Activated naive CD8-positive, alpha-beta T cell (primary cell): ENCODE data around the gene CTIF.
"Not testable (repeated sequence)": the region's sequence is repeated elsewhere in the genome, so short reads cannot be mapped to it uniquely, and the experiment has no call there.

Experiments
- H3K27ac Mint-ChIP-seq: one replicate; pipeline ENCODE4 v1.8.0; 2021; ENCODE audit warnings: mixed read lengths
- H3K27me3 Mint-ChIP-seq: one replicate; pipeline ENCODE4 v1.8.0; 2021; ENCODE audit warnings: mixed read lengths
- H3K36me3 Mint-ChIP-seq: one replicate; pipeline ENCODE4 v1.8.0; 2021; ENCODE audit warnings: mixed read lengths
- H3K4me1 Mint-ChIP-seq: one replicate; pipeline ENCODE4 v1.8.0; 2021; ENCODE audit warnings: low read depth, mixed read lengths
- H3K4me3 Mint-ChIP-seq: one replicate; pipeline ENCODE4 v1.8.0; 2021; ENCODE audit warnings: mild to moderate bottlenecking, mixed read lengths
- H3K9me3 Mint-ChIP-seq: one replicate; pipeline ENCODE4 v1.8.0; 2021; ENCODE audit warnings: low read depth, mixed read lengths

The CTIF gene

DNA sequence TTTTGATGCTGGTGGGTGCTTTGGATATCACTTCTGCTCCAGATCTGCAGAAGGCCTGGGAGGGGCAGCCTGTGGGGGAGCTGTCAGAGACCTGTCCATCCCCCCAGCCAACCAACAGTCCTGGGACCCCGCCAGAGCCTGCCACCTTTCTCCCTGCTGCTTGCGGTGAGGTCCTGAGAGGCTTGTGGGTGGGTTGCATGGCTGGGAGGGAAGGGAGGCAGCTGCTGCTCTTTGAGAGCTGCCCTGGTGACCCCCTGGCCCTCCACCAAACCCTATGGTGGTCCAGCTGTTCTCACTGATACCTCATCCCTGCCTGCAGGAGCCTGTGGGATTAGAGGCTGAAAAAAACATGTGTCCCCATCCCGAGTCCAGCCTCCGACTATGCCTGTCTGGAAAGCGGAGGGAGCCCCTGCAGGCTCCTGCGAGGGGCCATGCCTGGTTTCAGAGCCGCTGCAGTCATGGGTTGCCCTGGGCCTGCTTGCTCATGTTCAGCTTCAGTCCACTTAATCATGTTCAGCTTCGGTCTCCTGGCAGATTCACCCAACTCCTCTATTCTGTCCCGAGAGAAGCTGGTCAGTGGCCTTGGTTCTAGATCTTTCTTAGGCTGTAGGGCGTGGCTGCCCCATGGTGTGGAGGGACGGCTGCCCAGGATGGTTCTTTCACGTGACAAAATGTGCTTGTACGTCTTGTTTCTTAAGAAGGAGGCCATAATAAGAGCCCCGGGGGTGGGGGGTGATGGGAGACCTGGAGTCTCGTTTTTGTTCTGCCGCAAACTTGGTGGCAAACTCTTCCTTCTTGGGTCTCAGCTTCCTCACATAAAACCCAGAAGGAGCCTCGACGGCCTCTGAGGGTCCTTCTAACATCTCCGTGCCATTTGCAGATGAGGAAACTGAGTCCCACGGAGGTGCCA lies 98.5 kb downstream of the CTIF start:
- H3K36me3 Mint-ChIP-seq = no peaks in the 10 kb centered on the region

DNA sequence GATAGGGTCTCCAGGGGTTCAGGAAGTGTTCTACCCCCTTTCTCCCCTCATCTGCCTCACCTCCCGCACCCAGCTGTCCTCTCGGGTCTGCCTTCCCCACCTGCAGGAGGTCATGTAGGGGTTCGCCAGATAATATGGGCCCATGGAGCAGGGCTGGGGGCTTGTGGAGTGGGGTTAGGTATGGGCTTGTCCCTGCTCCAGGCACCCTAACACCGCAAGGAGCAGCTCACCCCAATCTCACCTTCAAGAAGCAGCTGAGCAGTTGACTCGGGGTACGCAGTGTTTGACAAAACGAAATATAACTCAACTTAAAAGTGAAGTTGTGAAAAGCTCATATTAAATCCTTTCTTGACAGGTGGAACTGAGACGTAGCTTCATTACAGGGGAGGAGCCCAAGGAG lies 99.6 kb downstream of the CTIF start:
- H3K4me1 Mint-ChIP-seq = no peaks in the 10 kb centered on the region
- H3K4me3 Mint-ChIP-seq = no peak overlapping the region
- H3K9me3 Mint-ChIP-seq = peaks cover 7% of the 10 kb centered on the region
- H3K36me3 Mint-ChIP-seq = no peaks in the 10 kb centered on the region
- H3K27ac Mint-ChIP-seq = no peak overlapping the region
- peaks cover 4% of the 10 kb centered on the region for H3K27me3 Mint-ChIP-seq

More for the DNA sequence above, 98.5 kb downstream of the CTIF start:
- no peak overlapping the region for H3K27ac Mint-ChIP-seq
- H3K4me1 Mint-ChIP-seq = no peaks in the 10 kb centered on the region
- peaks cover 4% of the 10 kb centered on the region for H3K27me3 Mint-ChIP-seq
- no peak overlapping the region for H3K4me3 Mint-ChIP-seq
- H3K9me3 Mint-ChIP-seq = peaks cover 4% of the 10 kb centered on the region

GRCh38 chr18:48638896-48639771 lies 100.3 kb downstream of the CTIF start:
- Mint-ChIP-seq H3K4me3 (no peak overlapping the region), H3K27ac (no peak overlapping the region), H3K36me3 (no peaks in the 10 kb centered on the region), H3K9me3 (peaks cover 7% of the 10 kb centered on the region), H3K4me1 (no peaks in the 10 kb centered on the region), H3K27me3 (peaks cover 4% of the 10 kb centered on the region)

- H3K4me1 Mint-ChIP-seq = no peaks in the 10 kb centered on the region
- H3K9me3 Mint-ChIP-seq = peaks cover 7% of the 10 kb centered on the region
- H3K27me3 Mint-ChIP-seq = peaks cover 4% of the 10 kb centered on the region
- H3K4me3 Mint-ChIP-seq = no peak overlapping the region
- H3K36me3 Mint-ChIP-seq = no peaks in the 10 kb centered on the region
- no peak overlapping the region for H3K27ac Mint-ChIP-seq
Observed at GRCh38 chr18:48639772-48640432, 101.1 kb downstream of the CTIF start.

- Mint-ChIP-seq H3K36me3 (no peaks in the 10 kb centered on the region), H3K4me3 (no peak overlapping the region), H3K9me3 (peaks cover 7% of the 10 kb centered on the region), H3K27me3 (peaks cover 4% of the 10 kb centered on the region), H3K4me1 (no peaks in the 10 kb centered on the region), H3K27ac (no peak overlapping the region)
Observed at GRCh38 chr18:48640566-48641270, 101.9 kb downstream of the CTIF start.

GRCh38 chr18:48641981-48642380 lies 103.2 kb downstream of the CTIF start:
- Mint-ChIP-seq H3K27me3 (peaks cover 4% of the 10 kb centered on the region), H3K4me3 (no peak overlapping the region)

DNA sequence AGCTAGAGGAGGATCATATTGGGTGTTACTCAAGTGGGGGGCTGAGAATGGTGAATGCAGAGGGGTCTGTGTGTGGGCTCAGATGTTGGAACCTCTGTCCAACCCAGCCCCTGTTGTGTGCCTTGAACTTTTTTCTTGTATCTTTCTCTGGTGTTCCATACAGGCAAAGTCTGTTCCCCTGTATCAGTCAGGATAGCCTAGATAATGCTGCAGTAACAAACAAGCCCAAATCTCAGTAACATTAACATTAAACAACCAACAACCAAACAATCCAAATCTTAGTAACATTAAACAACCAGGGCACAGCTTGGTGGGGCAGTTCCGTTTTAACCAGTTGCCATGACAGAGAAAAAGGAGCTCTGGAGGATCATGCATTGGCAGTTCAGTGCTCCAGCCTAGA lies 103.7 kb downstream of the CTIF start:
- H3K9me3 Mint-ChIP-seq = peaks cover 7% of the 10 kb centered on the region
- H3K4me1 Mint-ChIP-seq = no peaks in the 10 kb centered on the region
- no peak overlapping the region for H3K4me3 Mint-ChIP-seq
- H3K27me3 Mint-ChIP-seq = peaks cover 4% of the 10 kb centered on the region
- H3K27ac Mint-ChIP-seq = no peak overlapping the region
- no peaks in the 10 kb centered on the region for H3K36me3 Mint-ChIP-seq

More at GRCh38 chr18:48641981-48642380, 103.2 kb downstream of the CTIF start:
- Mint-ChIP-seq H3K27ac (no peak overlapping the region), H3K9me3 (peaks cover 7% of the 10 kb centered on the region), H3K36me3 (no peaks in the 10 kb centered on the region), H3K4me1 (no peaks in the 10 kb centered on the region)

- Mint-ChIP-seq H3K4me3 (no peak overlapping the region), H3K4me1 (no peaks in the 10 kb centered on the region), H3K9me3 (peaks cover 7% of the 10 kb centered on the region), H3K27ac (no peak overlapping the region), H3K27me3 (peaks cover 4% of the 10 kb centered on the region), H3K36me3 (no peaks in the 10 kb centered on the region)
Observed at GRCh38 chr18:48643262-48643661, 104.4 kb downstream of the CTIF start.

DNA sequence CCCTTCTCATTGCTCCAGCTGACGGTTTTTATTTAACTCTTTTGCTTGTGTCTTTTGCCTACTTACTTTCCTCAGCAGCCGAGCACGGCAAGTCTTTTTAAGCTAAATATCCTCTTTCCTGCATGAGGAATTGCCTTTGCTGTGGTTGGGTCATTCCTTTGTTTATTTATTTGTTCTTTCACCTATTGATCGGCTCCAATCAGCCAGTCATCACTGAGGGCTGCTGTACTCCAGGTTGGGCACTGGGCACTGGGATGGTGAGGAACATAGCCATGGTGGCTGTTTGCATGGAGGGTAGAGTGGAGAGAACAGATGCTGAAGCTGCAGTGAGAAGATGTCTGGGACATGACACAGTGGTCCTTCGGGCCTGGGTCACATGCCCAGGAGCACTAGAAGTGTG lies 105.2 kb downstream of the CTIF start:
- H3K36me3 Mint-ChIP-seq = no peaks in the 10 kb centered on the region
- H3K27me3 Mint-ChIP-seq = no peaks in the 10 kb centered on the region
- H3K4me1 Mint-ChIP-seq = no peaks in the 10 kb centered on the region
- H3K27ac Mint-ChIP-seq = no peak overlapping the region
- H3K4me3 Mint-ChIP-seq = no peak overlapping the region
- peaks cover 7% of the 10 kb centered on the region for H3K9me3 Mint-ChIP-seq

DNA sequence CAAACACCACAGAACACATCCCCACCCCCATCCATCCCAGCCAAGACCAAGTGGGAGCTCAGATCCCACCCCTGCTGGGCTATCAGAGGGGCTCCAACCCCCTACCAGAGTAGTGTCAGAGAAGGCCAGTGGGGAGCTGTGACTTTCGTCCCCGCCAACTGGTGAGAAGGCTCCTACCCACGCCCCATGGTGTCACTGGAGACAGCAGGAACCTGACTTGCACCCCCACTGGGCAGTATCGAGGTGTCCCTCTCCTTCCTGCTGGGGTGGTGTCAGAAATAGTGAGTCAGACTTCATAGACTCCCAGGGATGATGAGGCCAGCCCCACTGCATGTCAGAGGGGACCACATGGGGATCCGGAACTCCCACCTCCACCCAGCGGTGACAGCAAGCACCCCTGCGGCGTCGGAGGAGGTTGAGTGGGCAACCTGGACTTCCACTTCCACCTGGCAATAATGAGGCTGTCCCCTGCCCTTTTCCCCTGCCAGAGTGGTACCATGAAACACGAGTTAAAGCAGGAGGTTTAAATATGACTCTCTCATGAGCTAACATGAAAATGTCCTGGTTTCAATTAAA lies 106.7 kb downstream of the CTIF start:
- H3K36me3 Mint-ChIP-seq = no peaks in the 10 kb centered on the region
- H3K4me1 Mint-ChIP-seq = no peaks in the 10 kb centered on the region
- H3K9me3 Mint-ChIP-seq = peaks cover 7% of the 10 kb centered on the region
- no peak overlapping the region for H3K4me3 Mint-ChIP-seq
- no peak overlapping the region for H3K27ac Mint-ChIP-seq
- H3K27me3 Mint-ChIP-seq = no peaks in the 10 kb centered on the region

DNA sequence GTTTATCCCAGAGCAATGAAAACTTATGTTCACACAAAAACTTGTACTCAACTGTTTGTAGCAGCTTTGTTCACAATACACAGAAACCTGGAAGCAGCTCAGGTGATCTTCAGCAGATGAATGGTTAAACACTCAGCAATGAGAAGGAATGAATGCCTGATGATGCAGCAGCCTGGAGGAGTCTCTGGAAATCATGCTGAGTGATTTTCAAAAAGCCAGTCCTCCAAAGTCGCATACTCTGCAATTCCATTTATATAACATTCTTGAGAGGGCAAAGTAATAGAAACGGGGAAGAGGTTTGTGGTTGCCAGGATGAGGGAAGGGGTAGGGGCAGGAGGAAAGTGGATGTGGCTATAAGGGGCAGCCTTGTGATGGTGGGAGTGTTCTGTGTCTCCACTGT lies 108.1 kb downstream of the CTIF start:
- Mint-ChIP-seq H3K27me3 (no peaks in the 10 kb centered on the region), H3K9me3 (peaks cover 7% of the 10 kb centered on the region), H3K27ac (no peak overlapping the region), H3K4me1 (no peaks in the 10 kb centered on the region), H3K4me3 (no peak overlapping the region), H3K36me3 (no peaks in the 10 kb centered on the region)

- Mint-ChIP-seq H3K4me3 (no peak overlapping the region), H3K27ac (no peak overlapping the region), H3K4me1 (no peaks in the 10 kb centered on the region), H3K36me3 (no peaks in the 10 kb centered on the region), H3K27me3 (no peaks in the 10 kb centered on the region), H3K9me3 (no peaks in the 10 kb centered on the region)
Observed at GRCh38 chr18:48649231-48649630, 110.4 kb downstream of the CTIF start.

DNA sequence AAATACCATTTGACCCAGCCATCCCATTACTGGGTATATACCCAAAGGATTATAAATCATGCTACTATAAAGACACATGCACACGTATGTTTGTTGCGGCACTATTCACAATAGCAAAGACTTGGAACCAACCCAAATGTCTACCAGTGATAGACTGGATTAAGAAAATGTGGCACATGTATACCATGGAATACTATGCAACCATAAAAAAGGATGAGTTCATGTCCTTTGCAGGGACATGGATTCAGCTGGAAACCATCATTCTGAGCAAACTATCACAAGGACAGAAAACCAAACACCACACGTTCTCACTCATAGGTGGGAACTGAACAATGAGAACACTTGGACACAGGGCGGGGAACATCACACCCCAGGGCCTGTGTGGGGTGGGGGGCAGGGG lies 115.8 kb downstream of the CTIF start:
- not testable (repeated sequence) for H3K27me3 Mint-ChIP-seq, H3K27ac Mint-ChIP-seq, H3K36me3 Mint-ChIP-seq, H3K9me3 Mint-ChIP-seq, H3K4me1 Mint-ChIP-seq, H3K4me3 Mint-ChIP-seq

GRCh38 chr18:48655508-48655907 lies 116.7 kb downstream of the CTIF start:
- Mint-ChIP-seq H3K27me3 (no peaks in the 10 kb centered on the region), H3K4me3 (no peak overlapping the region), H3K4me1 (no peaks in the 10 kb centered on the region)

More at GRCh38 chr18:48655508-48655907, 116.7 kb downstream of the CTIF start:
- Mint-ChIP-seq H3K9me3 (no peaks in the 10 kb centered on the region), H3K27ac (no peak overlapping the region), H3K36me3 (no peaks in the 10 kb centered on the region)
